Measurements from ENCODE around the gene CERS3.

The CERS3 gene

GRCh38 chr15:100531823-100532327, 3.1 kb upstream of the CERS3 start:
- TF ChIP-seq, protein P1, sequence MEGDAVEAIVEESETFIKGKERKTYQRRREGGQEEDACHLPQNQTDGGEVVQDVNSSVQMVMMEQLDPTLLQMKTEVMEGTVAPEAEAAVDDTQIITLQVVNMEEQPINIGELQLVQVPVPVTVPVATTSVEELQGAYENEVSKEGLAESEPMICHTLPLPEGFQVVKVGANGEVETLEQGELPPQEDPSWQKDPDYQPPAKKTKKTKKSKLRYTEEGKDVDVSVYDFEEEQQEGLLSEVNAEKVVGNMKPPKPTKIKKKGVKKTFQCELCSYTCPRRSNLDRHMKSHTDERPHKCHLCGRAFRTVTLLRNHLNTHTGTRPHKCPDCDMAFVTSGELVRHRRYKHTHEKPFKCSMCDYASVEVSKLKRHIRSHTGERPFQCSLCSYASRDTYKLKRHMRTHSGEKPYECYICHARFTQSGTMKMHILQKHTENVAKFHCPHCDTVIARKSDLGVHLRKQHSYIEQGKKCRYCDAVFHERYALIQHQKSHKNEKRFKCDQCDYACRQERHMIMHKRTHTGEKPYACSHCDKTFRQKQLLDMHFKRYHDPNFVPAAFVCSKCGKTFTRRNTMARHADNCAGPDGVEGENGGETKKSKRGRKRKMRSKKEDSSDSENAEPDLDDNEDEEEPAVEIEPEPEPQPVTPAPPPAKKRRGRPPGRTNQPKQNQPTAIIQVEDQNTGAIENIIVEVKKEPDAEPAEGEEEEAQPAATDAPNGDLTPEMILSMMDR (IDR thresholded peaks at IDR 0.05; ENCODE audit: low read length, missing control alignments): no peak
- DNase-seq (ENCODE audit: low read depth): no peak
- no peak overlapping the region for H3K4me3 ChIP-seq (replicated peaks; ENCODE audit: low read depth, low read length)

GRCh38 chr15:100531204-100531603, 2.5 kb upstream of the CERS3 start:
- DNase-seq (ENCODE audit: low read depth): no peak
- H3K4me3 ChIP-seq (replicated peaks; ENCODE audit: low read depth, low read length): no peak overlapping the region
- TF ChIP-seq, protein P1 (IDR thresholded peaks at IDR 0.05; ENCODE audit: low read length, missing control alignments): no peak

DNA sequence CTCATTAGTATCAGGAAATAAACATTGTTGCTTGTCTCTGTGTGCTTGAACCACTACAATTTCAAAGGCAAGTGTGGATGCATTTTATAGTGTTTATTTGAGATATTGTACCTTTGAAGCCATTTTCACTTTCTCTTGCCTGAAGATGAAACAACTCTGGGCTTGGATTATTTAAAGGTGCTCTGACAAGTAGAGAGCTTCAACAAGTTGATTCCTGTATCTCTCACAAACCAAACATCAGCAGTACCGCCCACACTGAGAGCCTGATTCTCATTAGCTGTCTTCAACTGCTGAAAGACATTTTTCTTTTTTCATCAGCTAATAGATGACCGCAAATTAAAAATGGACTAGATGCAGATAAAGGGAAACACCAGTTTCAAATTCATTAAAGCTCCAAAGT, 806 bp upstream of the CERS3 start:
- TF ChIP-seq, protein P1 (IDR thresholded peaks at IDR 0.05; ENCODE audit: low read length, missing control alignments): no peak
- H3K4me3 ChIP-seq (replicated peaks; ENCODE audit: low read depth, low read length): no peak overlapping the region
- DNase-seq (ENCODE audit: low read depth): no peak

GRCh38 chr15:100526027-100526481, 2.7 kb downstream of the CERS3 start:
- TF ChIP-seq, protein P1 (IDR thresholded peaks at IDR 0.05; ENCODE audit: low read length, missing control alignments): no peak
- no peak for DNase-seq (ENCODE audit: low read depth)
- no peak overlapping the region for H3K4me3 ChIP-seq (replicated peaks; ENCODE audit: low read depth, low read length)

DNA sequence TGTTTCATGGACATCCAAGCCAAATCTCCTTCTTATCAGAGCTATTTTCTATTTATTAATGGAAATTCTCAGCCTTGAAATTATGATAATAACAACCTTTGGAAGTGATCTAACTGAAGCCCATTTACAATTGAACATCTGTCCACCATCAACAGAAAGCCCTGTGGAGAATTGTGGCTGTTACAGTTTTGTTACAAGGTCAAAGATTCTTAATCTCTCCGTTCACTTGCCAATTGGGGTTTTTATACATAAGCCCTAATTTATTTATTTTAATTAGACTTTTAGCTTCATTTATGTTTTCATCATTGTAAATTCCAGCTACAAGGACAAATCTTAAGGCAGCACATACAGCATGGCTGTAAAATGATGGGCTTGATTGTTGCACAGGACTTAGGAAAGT, 3.3 kb downstream of the CERS3 start:
- no peak for DNase-seq (ENCODE audit: low read depth)
- TF ChIP-seq, protein P1 (IDR thresholded peaks at IDR 0.05; ENCODE audit: low read length, missing control alignments): no peak

DNA sequence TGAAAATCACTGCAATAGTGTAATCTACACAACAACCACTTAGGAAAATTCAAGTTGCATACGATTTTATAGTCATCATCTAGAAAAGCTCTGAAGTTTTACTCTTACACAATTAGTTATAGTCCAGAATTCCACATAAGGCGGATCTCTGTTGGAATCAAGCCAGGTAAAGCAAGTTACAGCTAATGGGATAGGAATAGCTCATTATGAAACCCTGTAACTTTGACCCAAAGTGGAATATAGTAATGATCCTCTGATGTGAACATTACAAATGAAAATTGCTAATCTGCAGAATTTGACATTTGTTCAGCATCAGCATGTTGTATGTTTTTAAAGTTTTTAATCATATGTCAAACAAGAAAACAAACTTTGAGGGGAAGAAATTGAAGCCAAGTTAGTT, 4.4 kb downstream of the CERS3 start:
- TF ChIP-seq, protein P1 (IDR thresholded peaks at IDR 0.05; ENCODE audit: low read length, missing control alignments): no peak
- no peak overlapping the region for H3K4me3 ChIP-seq (replicated peaks; ENCODE audit: low read depth, low read length)
- DNase-seq (ENCODE audit: low read depth): no peak

More for the DNA sequence above, 3.3 kb downstream of the CERS3 start:
- no peak overlapping the region for H3K4me3 ChIP-seq (replicated peaks; ENCODE audit: low read depth, low read length)

DNA sequence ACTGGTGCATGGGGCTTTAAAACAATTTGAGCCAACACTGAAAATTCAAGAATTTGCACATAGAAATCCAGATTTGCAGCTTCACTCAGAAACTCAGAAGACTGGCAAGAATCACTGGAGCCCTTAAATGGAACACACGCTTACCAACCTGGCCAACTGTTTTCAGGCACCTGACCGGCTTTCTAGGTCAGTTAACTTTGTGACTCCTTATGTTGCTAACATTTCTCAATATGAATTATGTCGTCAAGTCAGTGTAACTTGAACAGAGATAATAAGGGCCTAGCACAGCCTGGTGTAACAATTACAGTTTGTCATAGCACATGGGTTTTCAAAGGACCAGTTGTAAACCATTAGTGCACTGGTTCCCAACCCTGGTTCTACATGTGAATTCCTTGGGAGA, 6.8 kb downstream of the CERS3 start:
- no peak for DNase-seq (ENCODE audit: low read depth)
- TF ChIP-seq, protein P1 (IDR thresholded peaks at IDR 0.05; ENCODE audit: low read length, missing control alignments): no peak
- H3K4me3 ChIP-seq (replicated peaks; ENCODE audit: low read depth, low read length): no peak overlapping the region
